Thyroid gland (tissue), 4 donors: Measurements from ENCODE around the gene NSMCE1. TPM values are rescaled to one million over a fixed set of nuclear protein-coding genes. Genes with fewer than 3 reads are reported as not detected.

ENCODE experiments used
- DNase-seq, 2 donors: peaks; one replicate each; pipeline ENCODE4 v3.0.0-alpha.2; 2019
- H3K27ac ChIP-seq, 3 donors: fragments of 200-600 bp; sonication (generic); 1 replicate in 2 of 3; 2 replicates in 1 of 3; pipeline ENCODE4 v1.5.1; 2016 to 2019; ENCODE audit warnings: mild to moderate bottlenecking in 1 of 3, moderate library complexity in 1 of 3
- H3K27me3 ChIP-seq: fragments of 200-600 bp; sonication (generic); one replicate; pipeline ENCODE4 v1.5.1; 2019
- H3K36me3 ChIP-seq, 2 donors: fragments of 200-600 bp; sonication (generic); one replicate each; pipeline ENCODE4 v1.5.1; 2016 to 2019
- H3K4me1 ChIP-seq, 2 donors: fragments of 200-600 bp; sonication (generic); one replicate each; pipeline ENCODE4 v1.5.1; 2017 to 2019
- H3K4me3 ChIP-seq, 3 donors: fragments of 200-600 bp; sonication (generic); replicated peaks in 1 of 3; 1 replicate in 2 of 3; 2 replicates in 1 of 3; pipeline ENCODE4 v1.5.1; 2016; ENCODE audit warnings: mild to moderate bottlenecking in 1 of 3
- H3K9me3 ChIP-seq: fragments of 200-600 bp; sonication (generic); one replicate; pipeline ENCODE4 v1.5.1; 2017
- POLR2A ChIP-seq, 2 donors: fragments of 450-650 bp; IDR thresholded peaks; one replicate each; pipeline ENCODE4 v1.6.1; 2017; ENCODE audit warnings: antibody characterized with exemption in 2 of 2, mild to moderate bottlenecking in 2 of 2, moderate library complexity in 1 of 2
- WGBS, 2 donors: methylation state at CpG; one replicate each; pipeline ENCODE4 v1.1.5; 2017; 5-methylcytosine and 5-hydroxymethylcytosine counted together
- intact Hi-C: fragments of 100-400 bp; cut with DNase I; formaldehyde crosslinking; loops from one replicate; pipeline ENCODE4 v1.15.1; 2023
- total RNA-seq, 4 donors: library from RNA; depleted of rRNA; stranded (reverse); fragments of >200 nt; gene quantifications; one replicate each; pipeline ENCODE4 v1.2.3, GENCODE V29; 2016
- TF ChIP-seq, protein P1 (sequence below), 6 experiments: fragments of 200-600 bp in 3 of 6; fragments of 450-650 bp in 3 of 6; sonication (generic) in 3 of 6; IDR thresholded peaks; one replicate each; pipeline ENCODE4 v1.5.1; 2016 to 2019; ENCODE audit warnings: antibody characterized with exemption in 6 of 6, mild to moderate bottlenecking in 2 of 6, inconsistent platforms in 1 of 6, moderate library complexity in 1 of 6

The NSMCE1 gene
- total RNA-seq, 4 donors from 2014 or later: 40.5 to 52.6 (median 48.8) TPM

DNA sequence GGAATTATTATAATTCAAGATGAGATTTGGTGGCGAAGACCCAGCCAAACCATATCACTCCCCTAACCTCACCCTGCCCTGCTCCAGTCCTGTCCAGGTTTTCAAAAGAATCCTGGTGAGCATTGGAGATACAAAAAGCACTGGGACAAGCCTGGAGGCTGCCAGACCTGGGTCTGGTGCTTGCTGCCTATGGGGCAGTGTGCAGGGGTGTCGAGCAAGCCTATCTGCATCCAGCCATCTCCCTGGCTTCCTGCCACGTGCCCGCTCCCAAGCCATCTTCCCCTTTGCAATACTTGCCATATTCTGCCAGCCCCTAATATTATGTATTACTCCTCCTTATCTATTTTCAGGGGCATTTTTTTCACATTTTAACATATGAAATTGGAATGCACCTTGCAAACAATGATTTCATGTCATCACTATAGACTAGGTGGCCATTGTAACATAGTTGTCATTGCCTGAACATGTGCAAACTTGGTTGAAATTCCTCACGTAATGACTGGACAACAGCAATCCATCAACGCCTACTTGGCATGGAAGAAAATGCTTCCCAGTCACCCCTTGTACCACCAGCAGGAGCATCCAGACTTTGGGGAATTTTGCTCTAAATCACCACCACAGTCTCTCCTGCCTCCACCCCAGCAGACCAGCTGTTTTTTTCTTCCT lies 73.4 kb downstream of the NSMCE1 start:
- Histone ChIP-seq H3K4me1 (no peaks in the 10 kb centered on the region), H3K4me3 (no peak overlapping the region), H3K27ac (no peak overlapping the region), H3K9me3 (no peaks in the 10 kb centered on the region), H3K27me3 (no peaks in the 10 kb centered on the region), H3K36me3 (no peaks in the 10 kb centered on the region)
- no peak for DNase-seq
- WGBS, 2 donors: 91% methylated on average over 6 of the region's 6 CpGs
- TF ChIP-seq, protein P1, sequence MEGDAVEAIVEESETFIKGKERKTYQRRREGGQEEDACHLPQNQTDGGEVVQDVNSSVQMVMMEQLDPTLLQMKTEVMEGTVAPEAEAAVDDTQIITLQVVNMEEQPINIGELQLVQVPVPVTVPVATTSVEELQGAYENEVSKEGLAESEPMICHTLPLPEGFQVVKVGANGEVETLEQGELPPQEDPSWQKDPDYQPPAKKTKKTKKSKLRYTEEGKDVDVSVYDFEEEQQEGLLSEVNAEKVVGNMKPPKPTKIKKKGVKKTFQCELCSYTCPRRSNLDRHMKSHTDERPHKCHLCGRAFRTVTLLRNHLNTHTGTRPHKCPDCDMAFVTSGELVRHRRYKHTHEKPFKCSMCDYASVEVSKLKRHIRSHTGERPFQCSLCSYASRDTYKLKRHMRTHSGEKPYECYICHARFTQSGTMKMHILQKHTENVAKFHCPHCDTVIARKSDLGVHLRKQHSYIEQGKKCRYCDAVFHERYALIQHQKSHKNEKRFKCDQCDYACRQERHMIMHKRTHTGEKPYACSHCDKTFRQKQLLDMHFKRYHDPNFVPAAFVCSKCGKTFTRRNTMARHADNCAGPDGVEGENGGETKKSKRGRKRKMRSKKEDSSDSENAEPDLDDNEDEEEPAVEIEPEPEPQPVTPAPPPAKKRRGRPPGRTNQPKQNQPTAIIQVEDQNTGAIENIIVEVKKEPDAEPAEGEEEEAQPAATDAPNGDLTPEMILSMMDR (IDR thresholded peaks at IDR 0.05): no peak
- no peak for TF ChIP-seq POLR2A (IDR thresholded peaks at IDR 0.05)
- intact Hi-C loops: no loop called here

DNA sequence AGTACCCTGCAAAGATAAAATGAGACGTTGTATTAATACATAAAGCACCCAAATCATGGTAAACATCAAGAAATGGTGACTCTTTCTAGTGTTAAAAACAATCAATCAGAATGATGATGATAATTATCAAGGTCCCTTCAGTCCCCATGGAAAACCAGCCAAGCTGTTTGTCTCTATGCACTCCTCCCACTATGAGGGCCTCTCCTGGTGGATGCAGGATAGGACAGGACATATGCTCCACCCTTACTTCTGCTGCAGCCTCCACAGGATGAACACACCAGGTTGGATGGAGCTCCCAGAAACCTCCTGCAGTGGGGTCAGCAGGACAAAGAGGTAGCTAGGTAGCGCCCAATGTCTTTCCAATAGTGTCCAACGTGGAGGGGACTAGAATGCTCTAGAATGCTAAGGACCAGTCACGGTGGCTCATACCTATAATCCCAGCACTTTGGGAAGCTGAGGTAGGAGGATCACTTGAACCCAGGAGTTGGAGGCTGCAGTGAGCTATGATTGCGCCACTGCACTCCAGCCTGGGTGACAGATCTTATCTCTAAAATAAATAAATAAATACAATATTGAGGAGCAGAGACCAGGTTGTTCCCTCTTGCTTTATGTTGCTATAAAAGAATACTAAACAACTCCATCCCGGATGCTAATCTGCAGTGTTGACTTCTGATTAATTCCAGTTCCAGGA lies 75.1 kb downstream of the NSMCE1 start:
- WGBS, 2 donors: 87 to 88% methylated on average over 6 of the region's 6 CpGs
- intact Hi-C loops: no loop called here
- Histone ChIP-seq H3K4me1 (no peaks in the 10 kb centered on the region), H3K9me3 (no peaks in the 10 kb centered on the region), H3K36me3 (no peaks in the 10 kb centered on the region), H3K4me3 (no peak overlapping the region), H3K27me3 (no peaks in the 10 kb centered on the region), H3K27ac (no peak overlapping the region)
- TF ChIP-seq POLR2A (IDR thresholded peaks at IDR 0.05): no peak
- TF ChIP-seq, protein P1 (IDR thresholded peaks at IDR 0.05): no peak
- DNase-seq: no peak

DNA sequence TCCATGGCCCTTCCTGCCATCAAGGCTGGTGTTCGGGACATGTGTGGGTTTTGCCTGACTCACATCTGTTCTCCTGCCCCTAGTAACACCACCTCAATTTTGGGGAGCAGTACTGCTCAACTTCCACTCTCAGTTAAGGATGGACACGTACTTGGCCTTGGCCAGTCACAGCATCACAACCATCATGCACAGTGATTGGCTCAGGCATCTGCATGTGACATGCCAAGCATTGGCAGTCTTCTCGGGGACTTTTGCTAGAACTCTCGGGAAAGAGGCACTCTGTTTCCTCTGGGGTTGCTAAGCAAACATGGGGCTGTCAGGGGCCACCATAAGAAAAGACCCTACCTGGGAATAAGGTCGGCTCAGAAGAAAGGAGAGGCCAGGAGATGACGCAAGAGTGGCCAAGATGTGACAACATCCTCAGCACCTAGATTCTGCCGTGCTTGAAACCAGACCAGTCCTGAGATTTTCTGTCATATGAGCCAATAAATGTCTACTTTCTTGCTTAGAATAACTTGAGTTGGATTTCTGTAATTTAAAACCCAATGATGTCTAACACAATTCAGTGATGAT lies 77.1 kb downstream of the NSMCE1 start:
- H3K27ac ChIP-seq: no peak overlapping the region
- DNase-seq: no peak
- H3K9me3 ChIP-seq: no peaks in the 10 kb centered on the region
- 51 to 58% methylated on average over 6 to 7 of the region's 7 CpGs for WGBS, 2 donors
- TF ChIP-seq POLR2A (IDR thresholded peaks at IDR 0.05): no peak
- TF ChIP-seq, protein P1 (IDR thresholded peaks at IDR 0.05): no peak
- H3K4me1 ChIP-seq: no peaks in the 10 kb centered on the region
- no peaks in the 10 kb centered on the region for H3K36me3 ChIP-seq
- no peak overlapping the region for H3K4me3 ChIP-seq
- intact Hi-C loops: no loop called here
- H3K27me3 ChIP-seq: no peaks in the 10 kb centered on the region

DNA sequence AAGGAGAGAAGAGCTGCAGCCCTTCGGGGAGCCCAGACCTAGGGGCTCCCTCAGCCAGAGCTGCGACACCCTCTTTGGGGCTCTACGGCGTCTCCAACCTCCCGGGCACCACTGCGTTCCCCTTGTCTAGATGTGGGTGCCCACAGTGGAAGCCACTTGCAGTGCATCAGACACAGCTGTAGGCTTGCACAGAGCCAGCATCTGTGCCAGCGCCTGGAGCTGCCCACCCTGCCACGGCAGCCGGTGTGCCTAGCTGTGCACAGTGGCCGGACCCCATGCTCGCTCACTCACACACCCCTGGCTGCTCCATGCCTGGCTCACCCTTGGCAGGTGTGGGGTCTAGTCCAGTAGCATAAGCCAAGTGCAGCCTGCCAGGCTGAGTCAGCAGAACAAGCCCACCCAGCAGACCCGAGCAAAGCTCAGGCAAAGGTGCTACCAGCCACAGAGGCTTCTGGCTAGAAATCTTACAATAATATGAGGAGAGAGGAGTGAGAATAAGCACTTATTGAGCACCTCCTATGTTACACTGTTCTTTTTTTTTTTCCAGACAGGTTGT lies 78.2 kb downstream of the NSMCE1 start:
- no peak for TF ChIP-seq POLR2A (IDR thresholded peaks at IDR 0.05)
- TF ChIP-seq, protein P1 (IDR thresholded peaks at IDR 0.05): no peak
- Histone ChIP-seq H3K4me3 (no peak overlapping the region), H3K36me3 (no peaks in the 10 kb centered on the region), H3K9me3 (no peaks in the 10 kb centered on the region), H3K4me1 (no peaks in the 10 kb centered on the region), H3K27ac (no peak overlapping the region), H3K27me3 (no peaks in the 10 kb centered on the region)
- 92 to 94% methylated on average over 9 to 12 of the region's 12 CpGs for WGBS, 2 donors
- intact Hi-C loops: no loop called here
- no peak for DNase-seq
